Measurements from ENCODE around the gene GATD1.

The GATD1 gene

DNA sequence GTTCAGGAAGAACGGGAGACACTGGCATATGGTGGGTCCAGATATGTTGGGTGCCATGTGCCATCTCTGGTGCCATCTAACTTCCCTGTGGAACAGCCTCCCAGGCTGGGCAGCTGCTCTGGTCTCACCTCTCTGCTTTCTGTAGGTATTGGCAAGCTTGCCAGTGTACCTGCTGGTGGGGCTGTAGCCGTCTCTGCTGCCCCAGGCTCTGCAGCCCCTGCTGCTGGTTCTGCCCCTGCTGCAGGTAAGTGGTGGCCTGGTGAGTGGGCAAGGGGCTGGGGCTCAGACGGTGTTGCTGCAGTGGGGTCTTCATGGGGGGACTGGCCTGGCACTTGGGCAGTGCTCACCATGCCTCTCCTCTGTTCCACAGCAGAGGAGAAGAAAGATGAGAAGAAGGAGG, 35.1 kb upstream of the GATD1 start:
- DNase-seq, result no peak

DNA sequence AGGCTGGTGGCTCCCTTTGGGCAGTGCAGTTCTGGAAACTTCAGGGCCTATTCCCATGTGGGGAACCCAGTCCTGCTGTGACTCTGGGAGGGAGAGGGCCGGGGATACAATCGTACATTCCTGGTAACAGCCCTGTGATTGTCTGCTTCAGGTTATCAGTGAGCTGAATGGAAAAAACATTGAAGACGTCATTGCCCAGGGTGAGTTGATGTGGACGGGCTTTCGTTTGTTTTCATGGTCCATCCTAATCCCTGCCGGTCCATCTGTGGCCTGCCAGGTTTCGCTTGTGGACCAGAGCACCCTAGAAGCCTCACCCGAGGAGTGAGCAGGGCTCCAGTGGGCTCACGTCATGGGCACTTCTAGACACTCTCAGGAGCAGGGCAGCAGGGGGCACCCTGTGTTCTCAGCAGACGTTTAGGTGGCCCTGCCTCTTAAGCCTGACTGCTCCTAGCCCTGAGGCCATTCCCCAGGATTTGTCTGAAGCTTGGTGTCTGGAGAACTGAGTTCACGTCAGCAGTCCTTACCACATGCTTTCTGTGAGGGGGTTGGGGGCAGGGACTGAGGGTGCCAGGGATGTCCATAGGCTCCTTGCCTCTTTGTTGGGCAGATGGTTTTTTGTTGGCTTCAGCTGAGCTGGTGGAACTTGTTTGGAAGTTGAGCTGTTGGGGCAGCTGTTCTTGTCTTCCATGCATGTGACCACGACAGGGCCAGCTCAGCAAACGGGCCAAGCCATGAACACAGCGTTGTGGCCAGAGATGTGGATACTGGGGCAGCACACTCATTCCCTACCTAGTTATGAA, 34.4 kb upstream of the GATD1 start:
- DNase-seq, result no peak

DNA sequence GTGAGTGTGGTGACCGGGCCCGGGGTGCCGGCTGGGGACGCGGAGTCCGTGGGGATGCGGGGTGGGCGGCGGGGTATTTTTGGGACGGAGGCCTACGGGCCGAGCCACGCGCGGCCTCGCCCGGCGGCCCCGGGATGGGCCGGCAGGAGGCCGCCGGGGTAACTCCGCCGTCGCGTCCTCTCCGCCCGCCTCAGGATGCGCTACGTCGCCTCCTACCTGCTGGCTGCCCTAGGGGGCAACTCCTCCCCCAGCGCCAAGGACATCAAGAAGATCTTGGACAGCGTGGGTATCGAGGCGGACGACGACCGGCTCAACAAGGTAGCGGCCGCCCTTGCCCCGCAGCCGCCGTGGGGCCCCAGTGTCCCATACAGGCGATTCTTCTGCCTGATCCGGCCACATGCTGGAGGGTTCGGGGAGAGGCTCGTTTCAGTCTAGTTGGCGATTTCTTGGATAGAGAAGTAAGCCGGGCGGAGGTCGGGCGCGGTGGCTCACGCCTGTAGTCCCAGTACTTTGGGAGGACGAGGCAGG, 32.8 kb upstream of the GATD1 start:
- DNase-seq, result no peak

DNA sequence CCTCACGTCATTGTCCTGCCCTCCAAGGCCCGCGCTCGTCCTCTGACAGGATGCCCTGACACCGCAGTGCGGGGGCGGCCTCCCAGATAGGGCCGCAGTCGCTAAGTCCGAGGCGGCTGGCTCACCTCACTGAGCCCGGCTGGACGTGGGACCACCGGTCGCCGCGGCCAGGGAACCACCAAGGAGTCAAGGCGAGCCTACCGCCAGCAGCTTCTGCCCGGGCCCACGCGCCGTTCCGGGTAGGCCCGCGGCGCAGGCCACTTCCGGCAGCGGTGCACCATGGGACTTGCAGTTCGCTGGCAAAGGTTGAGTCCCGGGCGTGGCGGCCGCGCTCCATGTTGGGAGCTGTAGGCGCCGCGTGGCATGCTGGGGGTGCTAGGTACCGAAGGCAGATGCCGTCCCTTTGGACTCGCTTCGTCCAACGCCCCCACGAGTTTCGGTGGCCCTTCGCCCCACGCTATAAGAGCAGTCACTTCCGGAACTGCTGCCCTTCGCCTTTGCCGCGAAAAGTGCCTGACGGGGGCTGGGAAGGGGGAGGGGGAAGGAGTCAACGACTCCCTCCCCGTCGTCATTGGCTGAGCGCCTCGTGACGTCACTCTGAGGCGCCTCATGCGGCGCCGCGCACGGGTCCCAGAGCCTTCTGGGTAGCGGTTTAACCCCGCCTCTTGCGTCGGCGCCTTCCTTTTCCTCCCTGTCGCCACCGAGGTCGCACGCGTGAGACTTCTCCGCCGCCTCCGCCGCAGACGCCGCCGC, 32.2 kb upstream of the GATD1 start, which contains the start of gene RPLP2:
Gene RPLP2, plus strand, starts transcription at position 681 of the 753 bp plus-strand sequence. CDS start 268 bp downstream, outside the sequence.
- DNase-seq, result peak; percentile 98

DNA sequence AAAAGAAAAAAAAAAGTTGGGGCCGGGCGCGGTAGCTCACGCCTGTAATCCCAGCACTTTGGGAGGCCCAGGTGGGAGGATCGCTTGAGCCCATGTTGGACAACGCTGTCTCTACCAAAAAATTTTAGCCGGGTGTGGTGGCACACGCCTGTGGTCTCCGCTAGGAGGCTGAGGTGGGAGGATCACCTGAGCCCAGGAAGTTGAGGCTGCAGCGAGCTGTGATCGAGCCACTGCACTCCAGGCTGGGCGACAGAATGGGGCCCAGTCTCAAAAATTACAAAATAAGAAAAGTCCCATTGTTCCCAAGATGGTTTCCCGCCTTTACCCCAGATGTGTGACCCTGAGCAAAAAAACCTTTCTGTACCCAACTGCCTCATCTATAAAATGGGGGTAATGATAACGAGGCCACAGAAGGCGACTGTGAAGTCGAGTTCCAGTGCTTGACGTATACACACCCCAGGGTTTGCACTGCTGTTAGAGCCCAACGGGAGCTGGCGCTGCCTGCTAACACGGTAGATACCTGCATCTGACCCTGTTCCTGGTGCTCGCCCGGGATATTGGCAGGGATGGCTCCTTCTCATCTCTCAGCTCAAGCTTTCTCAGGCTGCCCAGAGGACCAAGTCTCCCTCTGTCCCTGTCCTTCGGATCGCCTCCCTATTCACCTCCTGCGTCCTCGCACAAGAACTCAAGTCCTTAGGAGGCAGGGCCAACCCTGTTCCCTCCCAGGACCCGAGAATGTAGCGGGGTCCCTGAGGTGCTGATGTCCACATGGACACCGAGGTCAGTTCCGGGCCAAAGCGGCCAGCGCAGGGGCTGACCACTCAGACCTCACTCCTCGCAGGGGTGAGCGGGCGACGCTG, 31.4 kb upstream of the GATD1 start:
- DNase-seq, result no peak

DNA sequence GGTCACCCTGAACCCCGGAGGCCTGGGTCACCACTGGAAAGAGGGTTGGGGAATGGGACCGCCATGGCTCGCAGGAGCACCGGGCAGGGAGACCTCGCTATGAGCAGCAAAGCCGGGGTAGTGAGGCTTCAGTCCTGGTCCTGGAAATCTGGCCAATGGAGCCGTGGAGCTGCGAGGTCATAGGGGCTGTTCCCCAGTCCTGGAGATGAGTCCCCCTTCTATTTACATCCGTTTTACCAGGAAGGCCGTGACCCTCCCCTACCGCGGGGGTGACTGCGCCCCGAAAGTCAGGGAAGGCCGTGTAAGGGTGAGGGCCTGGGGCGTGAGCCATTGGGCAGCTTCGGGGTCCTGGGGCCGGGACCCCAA, 27.3 kb upstream of the GATD1 start:
- DNase-seq, result no peak

DNA sequence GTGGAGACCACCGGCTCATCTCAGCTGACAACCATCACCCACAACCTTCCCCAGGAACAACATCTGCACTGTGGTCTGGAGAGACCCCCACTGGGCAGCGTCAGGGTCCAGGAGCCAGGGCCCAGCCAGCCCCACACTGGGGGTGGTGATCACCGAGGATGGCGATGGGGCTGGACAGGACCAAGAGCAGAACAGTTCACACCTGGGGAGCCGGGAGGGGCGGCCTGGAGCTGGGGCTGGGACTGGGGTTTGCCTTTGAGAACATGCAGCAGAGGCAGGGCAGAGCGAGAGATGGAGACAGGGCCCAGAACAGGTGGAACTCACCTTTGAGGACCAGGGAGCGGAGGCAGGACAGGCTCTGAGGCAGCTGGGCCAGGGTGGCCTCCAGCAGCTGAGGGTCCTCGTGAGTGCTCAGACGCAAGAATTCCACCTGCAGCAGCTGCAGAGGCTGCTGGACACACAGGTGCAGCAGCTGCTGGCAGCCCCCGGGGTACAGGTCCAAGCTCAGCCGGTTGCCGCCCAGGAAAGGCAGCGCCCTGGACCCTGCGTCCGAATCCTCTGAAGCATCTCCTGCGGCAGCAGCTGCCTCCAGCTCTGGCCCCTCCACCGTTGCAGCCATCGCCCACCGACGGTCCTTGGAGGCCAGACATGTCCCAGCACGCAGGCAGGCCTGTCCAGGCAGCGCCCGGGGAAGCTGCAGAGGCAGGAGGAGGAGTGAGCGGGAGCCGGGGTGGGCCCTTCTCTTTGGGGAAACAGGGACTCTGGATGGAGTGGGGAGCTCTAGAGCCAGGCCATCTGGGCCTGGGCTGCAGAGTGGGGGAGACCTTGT, 26.7 kb upstream of the GATD1 start:
- DNase-seq, result no peak

DNA sequence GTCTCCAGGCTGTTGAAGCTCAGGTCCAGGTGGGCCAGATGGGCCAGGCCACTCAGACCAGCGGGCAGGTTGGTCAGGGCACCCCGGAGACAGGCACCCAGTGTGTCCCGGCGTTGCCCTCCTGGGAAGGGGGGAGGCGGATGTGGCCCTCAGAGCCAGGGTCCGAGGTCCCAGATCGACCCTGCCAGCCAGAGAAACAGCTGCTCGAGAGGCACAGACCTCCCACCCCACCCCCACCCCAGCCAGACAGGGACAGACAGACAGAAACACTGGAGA, 26.1 kb upstream of the GATD1 start:
- no peak for DNase-seq

DNA sequence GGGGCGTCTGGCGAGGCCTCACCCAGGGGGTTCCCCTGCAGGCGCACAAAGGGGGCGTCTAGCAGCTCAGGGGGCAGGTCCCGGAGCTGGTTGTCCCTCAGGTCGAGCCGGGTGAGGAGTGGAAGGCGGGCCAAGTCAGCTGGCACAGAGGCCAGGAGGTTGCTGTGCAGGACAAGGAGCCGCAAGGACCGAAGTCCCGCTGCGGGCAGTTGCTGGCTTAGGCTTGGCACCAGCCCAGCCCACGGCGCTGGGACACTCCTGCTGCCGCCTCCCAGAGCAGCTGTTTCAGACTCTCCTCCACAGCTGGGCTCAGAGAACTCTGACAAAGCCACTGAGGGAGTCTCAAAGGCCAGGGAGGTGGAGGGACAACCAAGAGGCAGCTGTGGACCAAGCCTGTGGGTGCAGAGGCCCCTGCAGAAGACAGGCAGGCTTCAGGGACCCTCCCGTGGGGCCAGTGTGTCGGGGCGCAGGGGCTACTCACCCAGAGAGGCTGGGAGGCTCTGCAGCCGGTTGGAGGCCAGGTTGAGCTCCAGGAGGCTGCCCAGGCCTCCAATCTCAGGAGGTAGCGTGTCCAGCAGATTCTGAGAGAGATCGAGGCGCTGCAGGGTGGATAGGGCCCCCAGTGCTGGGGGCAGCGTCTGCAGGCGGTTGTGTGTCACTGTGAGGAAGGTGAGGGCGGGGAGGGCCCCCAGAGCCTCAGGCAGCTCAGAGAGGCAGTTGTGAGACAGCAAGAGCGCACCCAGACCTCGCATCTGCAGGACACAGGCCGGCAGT, 25.6 kb upstream of the GATD1 start:
- DNase-seq, result no peak

DNA sequence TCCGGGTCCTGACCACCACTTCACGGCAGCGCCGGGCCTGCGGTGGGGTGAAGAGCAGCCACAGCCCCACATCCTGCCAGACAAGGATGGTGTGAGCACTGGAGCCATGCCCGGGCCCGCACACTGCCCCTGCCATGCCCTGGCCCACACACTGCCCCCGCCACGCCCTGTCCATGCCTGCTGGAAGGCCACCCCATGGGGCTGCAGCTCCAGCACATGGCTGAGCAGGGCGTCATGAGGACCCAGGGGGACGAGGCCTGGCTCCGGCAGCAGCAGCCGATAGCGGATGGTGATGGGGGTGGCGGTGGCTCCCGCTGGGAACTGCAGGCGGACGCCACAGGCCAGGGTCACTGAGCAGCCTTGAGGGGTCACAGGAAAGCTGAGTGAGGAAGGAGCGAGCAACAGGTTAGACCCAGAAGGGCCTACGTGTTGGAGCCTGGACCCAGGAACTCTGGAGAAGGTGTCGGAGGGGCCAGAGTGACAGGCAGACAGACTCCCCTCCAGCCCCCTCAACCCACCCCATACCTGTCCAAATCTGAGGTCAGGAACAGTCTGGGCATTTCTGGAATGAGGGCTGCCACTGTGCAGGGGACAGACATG, 24.8 kb upstream of the GATD1 start:
- no peak for DNase-seq

DNA sequence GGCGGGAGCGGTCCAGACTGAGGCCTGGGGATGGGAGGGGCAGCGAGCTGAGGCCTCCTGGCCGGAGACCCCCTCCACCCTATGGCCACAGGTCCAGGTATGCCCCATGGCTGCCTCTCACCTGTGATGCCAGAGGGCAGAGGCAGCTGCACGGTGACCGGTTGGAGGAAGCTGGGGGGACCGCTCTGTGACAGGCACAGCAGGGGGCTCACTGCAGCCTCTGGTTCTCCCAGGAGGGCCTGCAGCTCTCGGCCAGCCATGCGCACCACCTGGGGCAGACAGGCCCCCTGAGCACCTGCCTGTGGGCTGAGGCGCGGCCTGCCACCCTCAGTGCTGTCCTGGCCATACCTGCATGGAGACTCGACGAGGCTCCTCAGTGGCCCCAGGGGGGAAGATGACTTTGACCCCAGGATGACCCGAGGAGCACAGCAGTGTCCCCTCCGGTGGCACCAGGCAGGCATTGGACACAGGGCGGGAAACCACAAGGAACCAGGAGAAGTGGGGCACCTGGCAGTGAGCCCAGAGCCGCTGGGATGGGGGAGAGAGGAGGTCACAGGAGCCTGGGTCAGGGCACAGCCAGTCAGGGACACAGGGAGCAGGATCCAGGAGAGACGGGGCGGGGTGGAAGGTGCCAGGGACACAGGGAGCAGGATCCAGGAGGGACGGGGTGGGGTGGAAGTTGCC, 24.0 kb upstream of the GATD1 start:
- DNase-seq, result no peak

DNA sequence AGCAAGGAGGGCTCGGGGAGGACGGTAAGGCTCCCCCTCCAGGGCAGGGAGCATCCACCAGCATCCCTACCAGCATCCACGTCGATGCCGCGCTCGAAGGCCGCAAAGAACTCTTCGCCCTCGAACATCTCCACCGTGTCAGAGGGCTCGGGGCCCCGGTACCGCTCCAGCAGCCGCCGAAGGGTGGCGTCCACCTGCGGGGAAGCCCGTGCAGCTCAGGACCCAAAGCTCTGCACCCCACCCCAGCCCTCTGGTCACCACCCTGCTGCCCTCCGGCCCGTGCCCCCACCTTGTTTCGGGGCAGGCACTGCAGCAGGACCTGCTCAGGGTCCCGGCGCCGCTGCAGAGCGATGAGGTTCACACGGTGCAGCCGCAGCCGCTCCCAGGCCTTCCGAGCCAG, 23.2 kb upstream of the GATD1 start:
- no peak for DNase-seq

DNA sequence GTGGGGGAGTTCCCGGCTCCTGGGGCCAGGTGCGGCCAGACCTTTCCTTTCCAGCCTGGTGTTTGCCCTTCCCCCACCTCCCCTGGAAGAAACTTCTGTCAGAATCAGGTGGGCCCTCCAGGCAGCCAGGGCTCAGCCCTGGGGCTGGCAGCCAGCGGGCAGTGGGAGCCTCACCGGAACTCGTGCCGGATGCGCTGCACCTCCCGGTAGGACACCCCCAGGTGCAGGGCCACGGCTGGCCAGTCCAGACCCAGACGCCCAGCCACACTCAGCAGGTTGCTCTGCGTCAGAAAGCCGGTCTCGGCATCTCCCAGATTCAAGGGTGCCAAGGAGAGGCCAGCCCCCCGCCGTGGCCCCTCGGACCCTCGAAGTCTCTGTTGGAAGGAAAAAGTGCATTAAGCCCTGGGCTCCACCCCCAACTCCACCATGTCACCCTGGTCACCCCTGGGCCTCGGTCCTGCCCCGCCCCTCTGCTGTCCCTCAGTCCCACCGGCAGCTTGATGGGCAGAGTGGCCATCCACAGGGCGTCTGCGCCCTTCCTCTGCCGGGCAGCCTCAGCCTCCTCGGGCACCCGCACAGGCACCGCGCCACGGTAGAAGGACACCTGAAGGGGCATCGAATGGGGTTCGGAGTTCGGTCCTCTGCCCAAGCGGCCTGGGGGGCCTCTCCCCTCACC, 22.5 kb upstream of the GATD1 start:
- no peak for DNase-seq

DNA sequence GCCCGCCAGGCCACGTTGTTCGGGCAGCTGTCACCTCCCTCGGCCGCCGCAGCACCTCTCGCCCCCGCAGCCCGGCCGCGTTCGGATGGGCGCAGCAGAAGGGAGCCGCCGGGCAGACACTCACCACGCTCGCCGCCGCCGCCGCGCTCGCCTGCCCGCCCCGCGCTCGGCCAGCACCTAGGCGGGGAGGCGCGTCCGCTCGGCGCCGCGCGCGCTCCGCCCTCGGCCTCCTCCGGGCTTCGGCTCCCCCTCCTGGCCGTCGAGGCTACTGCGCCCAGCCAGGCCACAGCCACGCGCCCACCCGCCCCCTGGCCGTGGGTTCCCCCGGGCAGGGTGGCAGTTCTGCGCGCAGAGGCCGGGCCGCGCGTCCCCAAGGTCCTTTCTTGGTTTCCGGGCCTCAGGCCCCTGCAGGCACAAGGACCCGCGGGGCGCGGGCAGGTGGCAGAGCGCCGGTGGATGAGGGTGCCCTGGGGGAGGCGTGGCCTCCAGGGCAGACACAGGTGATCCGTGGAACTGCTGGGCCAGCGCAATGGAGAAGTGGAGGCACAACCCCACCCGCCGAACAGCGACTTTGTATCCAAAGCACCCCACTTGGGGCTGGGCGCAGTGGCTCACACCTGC, 20.9 kb upstream of the GATD1 start, which contains the start of gene SLC25A22:
Gene SLC25A22, minus strand, starts transcription at position 189 of the 621 bp plus-strand sequence. CDS start 3,275 bp downstream, outside the sequence.
- DNase-seq, result peak; percentile 87

DNA sequence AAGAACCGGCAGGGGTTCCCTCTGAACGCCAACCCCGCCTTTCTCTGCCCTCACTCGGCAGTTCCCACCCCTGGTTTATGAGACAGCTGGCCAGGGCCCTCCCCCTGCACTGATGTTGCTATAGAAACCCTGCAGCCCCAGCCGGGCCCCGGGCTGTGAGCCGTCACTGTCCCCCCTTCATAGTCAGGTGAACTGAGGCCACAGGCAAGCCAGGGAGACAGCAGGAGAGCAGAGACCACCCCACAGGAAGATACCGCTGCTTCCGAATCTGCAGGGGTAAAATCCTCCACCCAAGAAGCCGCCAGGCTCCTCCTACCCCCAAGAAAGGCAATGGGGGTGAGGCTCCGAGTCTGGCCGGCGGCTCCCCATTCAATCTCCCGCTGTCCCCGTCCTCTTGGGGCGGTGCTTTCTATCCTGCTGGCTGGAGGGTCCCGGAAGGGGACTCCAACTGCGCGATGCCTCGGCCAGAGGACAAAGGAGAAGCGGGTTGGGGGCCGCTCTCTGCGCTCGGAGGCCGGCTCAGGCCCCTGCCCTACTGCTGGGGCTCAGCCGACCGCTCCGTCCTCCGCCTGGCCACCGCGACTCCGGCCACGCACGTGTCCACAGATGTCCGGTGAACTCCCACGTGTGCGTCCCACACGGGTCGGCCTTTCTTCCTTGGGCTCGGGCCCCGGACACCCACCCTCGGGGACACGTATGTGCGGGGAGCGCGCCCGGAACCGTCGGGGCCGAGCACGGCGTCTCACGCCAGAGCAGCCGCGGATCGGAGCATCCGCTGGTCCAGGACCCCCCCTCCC, 20.2 kb upstream of the GATD1 start:
- DNase-seq, result peak; percentile 93

DNA sequence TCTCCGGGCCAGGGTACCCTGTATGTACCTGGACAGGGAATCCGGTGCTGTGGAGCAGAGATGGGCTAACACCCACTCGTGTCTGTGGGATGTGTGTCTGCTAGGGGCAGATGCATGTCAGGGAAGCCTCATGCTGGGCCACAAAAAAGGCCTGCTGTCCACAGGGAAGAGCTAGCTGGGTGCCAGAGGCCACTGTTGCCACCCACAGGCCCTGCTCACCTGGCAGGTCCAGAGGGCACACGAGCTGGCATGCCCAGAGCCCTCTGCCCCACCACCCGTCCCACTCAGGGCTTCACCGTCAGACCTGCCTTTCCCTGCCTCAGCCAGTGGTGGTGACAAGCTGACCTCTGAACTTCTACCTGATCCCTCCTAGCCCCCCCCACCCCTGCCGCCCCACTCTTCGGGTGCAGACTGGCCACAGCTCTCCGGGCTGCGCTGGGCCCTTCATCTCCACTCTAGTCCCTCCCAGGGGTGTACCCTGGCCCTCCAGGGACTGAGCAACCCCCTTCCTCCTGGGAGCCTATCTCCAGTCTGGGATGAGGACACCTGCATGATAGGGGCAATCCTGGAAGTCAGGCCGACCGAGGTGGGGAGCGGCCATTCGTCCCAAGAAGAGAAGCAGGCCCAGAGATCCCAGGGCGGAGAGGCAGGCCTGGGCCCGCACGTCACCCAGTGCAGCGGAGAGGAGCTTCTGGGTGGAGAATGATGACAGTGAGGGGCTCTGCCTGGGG, 19.4 kb upstream of the GATD1 start:
- DNase-seq, result no peak

Data from femur (tissue), 1 donor.